GM18870 (cell line): ENCODE results near the gene ADCY1.

Experiments used
- ATAC-seq: cut with Tn5 transposase; IDR thresholded peaks from one replicate; pipeline ENCODE4 v1.9.1; 2021; ENCODE audit warnings: moderate library complexity; ENCODE audit not compliant: unreplicated experiment

The ADCY1 gene

DNA sequence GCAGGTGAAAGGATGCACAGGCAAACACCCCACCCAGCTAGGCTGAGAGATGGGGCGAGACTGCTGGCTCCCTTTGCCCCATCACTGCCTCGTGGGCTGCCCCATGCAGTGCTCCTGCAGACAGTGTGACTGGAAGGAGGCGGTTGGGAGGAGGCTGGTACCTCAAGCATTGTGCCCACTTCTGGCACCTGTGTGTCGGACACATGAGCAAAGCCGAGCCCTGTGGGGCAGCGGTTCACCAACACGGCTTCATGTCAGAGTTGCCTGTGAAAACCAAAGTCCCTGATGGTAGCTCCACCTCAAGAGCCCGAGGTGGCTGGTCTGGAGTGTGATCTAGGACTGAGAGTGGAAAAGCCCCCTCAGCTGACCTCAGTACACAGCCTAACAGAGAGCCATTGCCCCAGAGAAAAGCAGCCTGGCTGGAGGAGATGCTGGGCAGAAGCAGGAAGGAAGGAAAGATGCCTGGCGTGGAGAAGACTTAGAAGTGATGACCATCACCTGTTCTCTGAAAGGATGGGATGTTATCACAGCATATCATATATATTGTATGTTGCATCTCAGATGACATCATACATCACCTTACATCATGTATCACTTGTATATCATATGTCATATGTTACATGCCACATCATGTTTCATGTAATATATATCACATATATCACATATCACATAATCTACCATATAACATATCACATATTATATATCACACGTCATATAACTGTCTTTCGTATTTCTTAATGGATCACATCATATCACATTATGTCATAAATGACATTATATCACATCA lies 75.6 kb downstream of the ADCY1 start:
- no peak for ATAC-seq

- ATAC-seq = no peak
Measured at GRCh38 chr7:45650404-45651394, 76.5 kb downstream of the ADCY1 start.

DNA sequence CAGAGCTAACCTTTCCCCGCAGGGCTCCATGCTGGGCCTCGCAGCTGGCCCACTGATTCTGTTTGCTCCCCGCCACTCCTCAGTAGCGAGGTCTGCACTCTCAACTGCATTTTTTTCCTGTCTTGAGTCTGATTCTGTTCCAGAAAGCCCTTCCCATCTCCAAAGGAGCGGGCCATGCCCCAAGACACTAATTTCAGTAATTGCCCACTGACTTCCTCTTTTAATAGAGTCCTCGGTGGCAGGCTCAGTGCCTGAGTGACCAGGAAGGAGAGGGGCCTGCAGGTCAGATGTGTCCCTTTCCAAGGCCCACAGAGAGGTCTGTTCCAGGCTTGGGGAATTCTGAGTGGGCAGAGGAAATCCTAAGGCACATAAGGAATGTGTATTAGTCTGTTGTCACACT lies 77.4 kb downstream of the ADCY1 start:
- ATAC-seq = no peak

- no peak for ATAC-seq
Measured at GRCh38 chr7:45652630-45653029, 78.5 kb downstream of the ADCY1 start.

GRCh38 chr7:45653209-45653907 lies 79.2 kb downstream of the ADCY1 start:
- no peak for ATAC-seq

GRCh38 chr7:45654341-45654740 lies 80.2 kb downstream of the ADCY1 start:
- no peak for ATAC-seq

- ATAC-seq = no peak
Measured at GRCh38 chr7:45655539-45655938, 81.4 kb downstream of the ADCY1 start.

DNA sequence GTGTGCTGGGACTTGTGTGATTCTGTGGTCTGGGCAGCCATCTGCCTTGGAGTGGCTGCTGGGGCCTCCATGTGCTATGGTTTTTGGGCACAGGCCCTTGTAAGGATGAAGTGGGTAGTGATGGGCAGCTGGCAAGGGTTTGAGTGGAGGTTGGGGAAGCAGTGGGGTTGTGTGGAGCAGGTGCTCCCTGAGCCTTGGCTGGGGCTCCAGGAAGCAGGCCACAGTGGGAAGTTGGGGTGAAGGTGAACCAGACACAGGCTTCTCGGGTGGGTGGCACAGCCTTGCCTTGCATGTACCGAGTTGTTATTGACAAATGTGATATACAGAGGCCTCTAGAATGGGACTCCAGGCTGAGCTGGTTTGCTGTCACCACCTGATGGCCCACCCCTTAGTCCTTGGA lies 82.3 kb downstream of the ADCY1 start:
- no peak for ATAC-seq

DNA sequence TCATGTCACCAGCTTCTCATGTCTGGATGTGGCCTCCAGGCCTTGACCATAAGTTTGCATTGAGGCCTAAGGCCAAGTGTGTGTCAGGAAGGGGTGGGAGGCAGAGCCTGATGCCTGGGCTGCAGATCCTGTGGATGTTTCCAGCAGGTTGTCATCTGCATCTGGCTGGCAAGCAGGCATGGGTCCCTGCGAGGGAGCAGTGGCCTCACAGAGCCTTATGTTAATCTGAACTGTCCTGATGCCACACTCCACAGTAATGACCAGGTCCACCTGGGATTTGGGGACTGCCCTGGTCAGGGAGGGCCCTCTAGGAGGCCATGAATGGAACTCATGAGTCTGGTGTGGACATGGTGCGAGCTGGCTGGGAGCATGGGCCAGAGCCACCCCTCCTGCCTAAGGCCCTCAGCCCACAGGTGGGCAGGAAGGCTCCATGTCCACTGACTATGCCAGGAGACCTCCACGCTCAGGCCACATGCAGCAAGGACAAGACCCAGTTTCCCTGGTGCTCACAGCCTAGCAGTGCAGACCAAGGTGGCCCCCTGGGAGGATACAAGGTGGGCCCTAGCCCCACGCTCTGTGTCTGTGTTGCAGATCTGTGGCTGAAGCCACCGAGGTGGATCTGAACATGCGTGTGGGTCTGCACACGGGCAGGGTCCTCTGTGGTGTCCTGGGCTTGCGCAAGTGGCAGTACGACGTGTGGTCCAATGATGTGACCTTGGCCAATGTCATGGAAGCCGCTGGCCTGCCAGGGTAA lies 83.1 kb downstream of the ADCY1 start:
- ATAC-seq = no peak

- ATAC-seq = no peak
Measured at GRCh38 chr7:45657890-45658715, 83.9 kb downstream of the ADCY1 start.

DNA sequence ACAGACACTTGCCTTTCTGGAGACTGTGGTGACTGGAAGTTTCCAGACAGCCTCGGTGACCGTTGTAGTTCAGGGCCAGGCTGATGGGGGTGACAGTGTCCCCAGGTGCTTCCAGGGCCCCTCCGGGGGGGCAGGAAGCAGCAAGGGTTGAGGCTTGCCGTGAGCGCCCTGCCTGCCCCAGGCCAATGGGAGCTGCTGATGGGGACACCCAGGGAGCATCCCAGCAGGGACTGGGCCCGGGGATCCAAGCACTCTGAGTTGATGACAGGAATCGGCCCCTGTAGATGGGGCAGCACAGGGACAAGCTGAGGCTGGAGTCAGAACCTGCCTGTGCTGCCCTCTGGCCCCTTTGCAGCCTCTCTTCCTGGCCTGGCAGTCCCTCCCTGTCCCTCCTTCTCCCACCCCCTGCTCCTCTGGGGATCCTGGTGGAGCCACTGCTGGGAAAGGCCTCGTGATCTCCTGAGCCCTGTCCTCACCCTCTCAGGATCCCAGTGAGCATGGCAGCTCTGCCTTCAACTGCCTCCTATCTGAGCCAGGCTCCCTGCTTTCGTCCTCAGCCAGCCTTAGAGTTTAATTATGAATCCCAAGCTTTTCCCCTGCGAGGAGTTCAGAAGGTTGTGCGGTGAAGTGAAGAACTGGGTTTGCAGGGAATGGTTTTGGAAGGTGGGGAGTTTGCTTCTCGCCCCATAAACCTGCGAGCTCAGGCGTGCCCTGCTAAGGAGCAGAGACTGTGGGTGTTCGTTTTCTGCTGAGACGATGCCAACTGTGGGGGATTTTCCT lies 84.7 kb downstream of the ADCY1 start:
- ATAC-seq = no peak

GRCh38 chr7:45659496-45660139 lies 85.5 kb downstream of the ADCY1 start:
- ATAC-seq = no peak

DNA sequence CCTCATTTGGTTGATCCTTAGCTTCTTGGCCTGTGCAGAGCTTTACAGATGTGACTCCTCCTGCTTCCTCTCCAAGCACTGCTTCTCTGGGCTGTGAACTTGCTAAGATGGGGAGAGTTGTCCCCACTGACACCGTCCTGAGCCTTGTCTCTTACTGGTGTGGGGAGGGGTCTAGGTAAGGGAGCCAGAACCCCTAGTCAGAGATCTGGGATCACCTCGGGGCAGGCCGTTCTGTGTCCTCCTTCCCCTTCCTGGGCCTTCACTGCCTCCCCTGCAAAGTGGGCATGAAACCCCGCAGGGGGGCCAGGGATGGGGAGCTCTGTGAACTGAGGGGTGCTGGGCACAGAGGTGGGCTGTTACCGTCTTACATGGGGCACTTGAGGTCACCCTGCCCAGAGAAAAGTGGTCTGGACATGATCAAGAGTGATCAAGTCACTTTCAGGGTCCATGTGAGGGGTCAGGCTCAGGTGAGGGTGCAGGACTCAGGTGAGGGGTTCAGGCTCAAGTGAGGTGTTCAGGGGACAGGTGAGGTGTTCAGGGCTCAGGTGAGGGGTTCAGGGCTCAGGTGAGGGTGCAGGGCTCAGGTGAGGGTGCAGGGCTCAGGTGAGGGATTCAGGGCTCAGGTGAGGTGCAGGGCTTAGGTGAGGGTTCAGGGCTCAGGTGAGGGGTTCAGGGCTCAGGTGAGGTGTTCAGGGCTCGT lies 86.2 kb downstream of the ADCY1 start:
- no peak for ATAC-seq

DNA sequence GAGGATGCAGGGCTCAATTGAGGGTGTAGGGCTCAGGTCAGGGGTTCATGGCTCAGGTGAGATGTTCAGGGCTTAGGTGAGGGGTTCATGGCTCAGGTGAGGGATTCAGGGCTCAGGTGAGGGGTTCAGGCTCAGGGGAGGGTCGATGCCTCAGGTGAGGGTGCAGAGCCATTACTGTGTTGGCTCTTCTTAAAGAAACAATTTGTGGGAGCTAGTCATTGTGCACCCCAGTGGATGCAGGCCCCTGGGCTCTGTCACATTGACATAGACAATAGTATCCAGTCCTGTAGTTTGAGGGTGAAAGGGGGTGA lies 86.7 kb downstream of the ADCY1 start:
- ATAC-seq = no peak

GRCh38 chr7:45661302-45661995 lies 87.3 kb downstream of the ADCY1 start:
- no peak for ATAC-seq

DNA sequence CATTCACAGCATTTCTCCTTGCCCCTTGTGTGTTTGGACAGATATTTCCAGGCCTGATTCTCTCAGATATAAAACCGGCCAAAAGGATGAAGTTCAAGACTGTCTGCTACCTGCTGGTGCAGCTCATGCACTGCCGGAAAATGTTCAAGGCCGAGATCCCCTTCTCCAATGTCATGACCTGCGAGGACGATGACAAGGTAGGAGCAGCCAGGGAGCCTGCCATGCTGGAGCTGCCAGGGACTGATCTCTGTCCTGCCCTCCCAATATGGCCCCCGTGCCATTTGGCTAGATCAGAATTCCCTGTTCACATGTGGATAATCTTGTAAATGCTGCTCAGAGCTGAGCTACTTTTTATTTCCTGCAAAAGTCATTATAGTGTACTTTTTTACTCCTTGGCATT lies 87.8 kb downstream of the ADCY1 start:
- ATAC-seq = no peak

DNA sequence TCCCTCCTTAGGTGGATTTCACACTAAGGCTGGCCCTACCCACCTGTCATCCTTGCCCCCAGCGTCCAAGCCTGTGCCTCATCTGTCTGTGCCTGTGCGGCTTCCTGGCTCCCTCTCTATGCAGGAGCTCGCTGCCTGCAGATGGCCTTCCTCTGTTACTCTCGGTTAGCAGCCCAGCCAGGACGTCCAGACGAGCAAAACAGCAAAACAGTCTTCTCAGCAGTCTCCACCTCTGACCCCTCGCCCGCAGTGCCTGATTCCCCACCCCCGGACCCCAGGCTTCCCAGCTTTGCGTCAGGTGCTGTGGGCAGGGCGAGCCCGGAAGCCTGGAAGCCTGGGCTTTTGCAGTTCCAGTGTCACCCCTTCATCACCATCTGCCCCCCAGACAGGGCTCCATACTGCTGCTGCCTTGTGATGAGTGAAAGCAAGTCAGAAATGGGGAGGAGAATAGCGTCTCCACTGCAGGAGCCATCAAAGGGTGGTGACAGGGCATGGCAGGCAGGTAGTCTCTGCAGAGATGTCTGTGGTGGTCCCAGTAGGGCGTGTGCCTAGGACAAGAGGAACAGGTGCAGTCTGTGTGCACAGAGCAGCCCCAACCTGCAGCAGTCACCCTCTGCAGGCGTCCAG lies 88.5 kb downstream of the ADCY1 start:
- ATAC-seq = no peak
